Parietal lobe (tissue), 1 donor: ENCODE data around the gene LRRN3. TPM values are rescaled to one million over a fixed set of nuclear protein-coding genes. Genes with fewer than 3 reads are reported as not detected.

ENCODE experiments used
- total RNA-seq: library from RNA; depleted of rRNA; stranded (reverse); fragments of >200 nt; gene quantifications from one replicate; pipeline ENCODE4 v1.2.3, GENCODE V29; 2014

Gene LRRN3
- 117 TPM for total RNA-seq

DNA sequence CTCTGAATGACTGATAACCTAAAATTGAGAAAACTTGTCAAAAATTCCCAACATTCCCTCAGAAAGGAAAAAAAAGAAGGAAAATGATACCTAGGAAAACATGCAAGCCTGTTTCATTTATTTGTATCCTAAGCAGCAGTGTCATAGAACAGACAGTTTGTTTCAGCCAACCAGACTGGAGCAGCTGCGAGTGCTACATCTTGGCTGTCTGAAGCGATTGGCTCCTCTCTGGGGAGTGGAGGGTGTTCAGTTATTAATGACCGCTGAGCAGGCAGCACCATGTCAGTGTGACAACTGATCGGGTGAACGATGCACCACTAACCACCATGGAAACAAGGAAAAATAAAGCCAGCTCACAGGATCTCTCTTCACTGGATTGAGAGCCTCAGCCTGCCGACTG, at the start of gene LRRN3:
TSS of gene LRRN3 (plus strand) at position 282 of the 400 bp plus-strand sequence. CDS start 31,646 bp downstream, outside the sequence.

